GM18907 (cell line): ENCODE data around the gene ELAPOR2.
"Not testable (repeated sequence)": the region's sequence is repeated elsewhere in the genome, so short reads cannot be mapped to it uniquely, and the experiment has no call there.

Experiments used
- ATAC-seq: cut with Tn5 transposase; IDR thresholded peaks from one replicate; pipeline ENCODE4 v1.9.1; 2021; ENCODE audit warnings: mild to moderate bottlenecking, moderate library complexity; ENCODE audit not compliant: unreplicated experiment

Gene ELAPOR2

DNA sequence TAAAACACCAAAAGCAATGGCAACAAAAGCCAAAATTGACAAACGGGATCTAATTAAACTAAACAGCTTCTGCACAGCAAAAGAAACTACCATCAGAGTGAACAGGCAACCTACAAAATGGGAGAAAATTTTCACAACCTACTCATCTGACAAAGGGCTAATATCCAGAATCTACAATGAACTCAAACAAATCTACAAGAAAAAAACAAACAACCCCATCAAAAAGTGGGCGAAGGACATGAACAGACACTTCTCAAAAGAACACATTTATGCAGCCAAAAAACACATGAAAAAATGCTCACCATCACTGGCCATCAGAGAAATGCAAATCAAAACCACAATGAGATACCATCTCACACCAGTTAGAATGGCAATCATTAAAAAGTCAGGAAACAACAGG lies 14.7 kb downstream of the ELAPOR2 start:
- ATAC-seq: not testable (repeated sequence)

DNA sequence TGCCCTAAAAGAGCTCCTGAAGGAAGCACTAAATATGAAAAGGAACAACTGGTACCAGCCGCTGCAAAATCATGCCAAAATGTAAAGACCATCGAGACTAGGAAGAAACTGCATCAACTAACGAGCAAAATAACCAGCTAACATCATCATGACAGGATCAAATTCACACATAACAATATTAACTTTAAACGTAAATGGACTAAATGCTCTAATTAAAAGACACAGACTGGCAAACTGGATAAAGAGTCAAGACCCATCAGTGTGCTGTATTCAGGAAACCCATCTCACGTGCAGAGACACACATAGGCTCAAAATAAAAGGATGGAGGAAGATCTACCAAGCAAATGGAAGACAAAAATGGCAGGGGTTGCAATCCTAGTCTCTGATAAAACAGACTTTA lies 17.9 kb downstream of the ELAPOR2 start:
- ATAC-seq: not testable (repeated sequence)

DNA sequence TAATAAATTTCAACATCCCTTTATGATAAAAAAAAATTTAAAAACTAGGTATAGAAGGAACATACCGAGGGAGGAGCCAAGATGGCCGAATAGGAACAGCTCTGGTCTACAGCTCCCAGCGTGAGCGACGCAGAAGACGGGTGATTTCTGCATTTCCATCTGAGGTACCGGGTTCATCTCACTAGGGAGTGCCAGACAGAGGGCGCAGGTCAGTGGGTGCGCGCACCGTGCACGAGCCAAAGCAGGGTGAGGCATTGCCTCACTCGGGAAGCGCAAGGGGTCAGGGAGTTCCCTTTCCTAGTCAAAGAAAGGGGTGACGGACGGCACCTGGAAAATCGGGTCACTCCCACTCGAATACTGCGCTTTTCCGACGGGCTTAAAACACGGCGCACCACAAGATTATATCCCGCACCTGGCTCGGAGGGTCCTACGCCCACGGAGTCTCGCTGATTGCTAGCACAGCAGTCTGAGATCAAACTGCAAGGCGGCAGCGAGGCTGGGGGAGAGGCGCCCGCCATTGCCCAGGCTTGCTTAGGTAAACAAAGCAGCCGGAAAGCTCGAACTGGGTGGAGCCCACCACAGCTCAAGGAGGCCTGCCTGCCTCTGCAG lies 19.7 kb downstream of the ELAPOR2 start:
- not testable (repeated sequence) for ATAC-seq

DNA sequence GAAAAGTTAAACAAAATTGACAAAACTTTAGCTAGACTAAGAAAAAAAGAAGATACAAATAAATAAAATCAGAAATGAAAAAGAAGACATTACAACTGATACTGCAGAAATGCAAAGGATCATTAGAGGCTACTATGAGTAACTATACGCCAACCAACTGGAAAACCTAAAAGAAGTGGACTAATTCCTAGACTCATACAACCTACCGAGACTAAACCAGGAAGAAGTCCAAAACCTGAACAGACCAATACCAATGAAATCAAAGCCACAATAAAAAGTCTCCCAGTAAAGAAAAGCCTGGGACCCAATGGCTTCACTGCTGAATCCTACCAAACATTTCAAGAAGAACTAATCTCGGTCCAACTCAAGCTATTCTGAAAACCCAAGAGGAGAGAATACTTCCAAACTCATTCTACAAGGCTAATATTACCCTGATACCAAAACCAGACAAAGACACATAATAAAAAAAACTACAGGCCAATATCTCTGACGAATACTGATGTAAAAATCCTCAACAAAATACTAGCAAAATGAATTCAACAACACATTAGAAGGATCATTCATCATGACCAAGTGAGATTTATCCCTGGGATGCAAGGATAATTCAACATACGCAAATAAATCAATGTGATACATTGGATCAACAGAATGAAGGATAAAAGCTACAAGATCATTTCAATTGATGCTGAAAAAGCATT lies 20.3 kb downstream of the ELAPOR2 start:
- ATAC-seq: no peak

DNA sequence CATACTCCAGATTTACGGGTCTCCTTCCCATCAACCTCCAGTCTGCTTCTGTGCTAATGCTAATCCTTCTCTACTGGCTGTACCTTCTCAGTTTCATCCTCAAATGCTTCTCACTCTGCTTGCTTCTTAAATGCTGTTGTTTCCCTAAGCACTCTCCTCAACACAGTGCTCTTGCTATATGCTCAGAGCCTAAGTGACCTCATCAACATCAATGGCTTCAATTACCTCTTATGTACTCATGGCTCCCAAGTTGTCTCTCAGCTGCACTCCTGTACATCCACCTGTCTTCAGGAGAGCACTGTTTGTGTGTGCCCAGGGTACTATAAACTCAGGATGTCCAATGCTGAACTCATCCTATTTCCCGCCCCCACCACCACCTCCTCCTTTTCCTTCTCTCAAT lies 22.5 kb downstream of the ELAPOR2 start:
- ATAC-seq: no peak

DNA sequence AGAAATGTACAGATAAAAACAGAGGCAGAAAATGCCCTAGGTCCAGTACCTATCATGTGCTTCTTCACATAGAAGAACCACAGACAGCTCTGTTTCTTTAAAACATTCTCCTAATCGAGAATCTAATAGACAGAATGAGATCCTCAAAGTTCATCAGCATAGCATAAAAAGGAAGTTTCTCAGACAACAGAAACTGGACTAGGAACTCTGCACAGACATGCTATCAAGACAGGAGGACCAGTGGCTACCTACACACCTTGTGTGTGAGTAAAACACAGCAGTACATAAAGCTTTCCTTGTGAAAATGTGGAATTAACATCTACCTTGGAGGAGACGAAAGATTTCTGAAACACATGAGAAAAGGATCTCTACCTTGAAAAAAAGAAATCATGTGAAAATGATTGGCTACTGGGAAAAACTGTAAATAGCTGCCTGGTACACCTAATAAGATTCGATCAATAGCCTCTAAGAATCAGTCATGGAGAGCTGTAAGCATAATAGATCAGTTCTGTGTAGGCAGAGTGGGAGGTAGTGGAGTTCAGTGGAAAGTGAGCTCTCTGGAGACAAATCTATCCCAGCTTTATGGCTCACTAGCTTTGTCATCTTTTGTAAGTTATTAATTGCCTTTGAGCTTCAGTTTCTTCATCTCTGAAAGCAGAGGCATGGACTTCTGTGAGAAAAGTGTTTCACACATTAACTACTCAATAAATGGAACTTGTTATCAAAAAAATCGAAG lies 26.7 kb downstream of the ELAPOR2 start:
- ATAC-seq: no peak

DNA sequence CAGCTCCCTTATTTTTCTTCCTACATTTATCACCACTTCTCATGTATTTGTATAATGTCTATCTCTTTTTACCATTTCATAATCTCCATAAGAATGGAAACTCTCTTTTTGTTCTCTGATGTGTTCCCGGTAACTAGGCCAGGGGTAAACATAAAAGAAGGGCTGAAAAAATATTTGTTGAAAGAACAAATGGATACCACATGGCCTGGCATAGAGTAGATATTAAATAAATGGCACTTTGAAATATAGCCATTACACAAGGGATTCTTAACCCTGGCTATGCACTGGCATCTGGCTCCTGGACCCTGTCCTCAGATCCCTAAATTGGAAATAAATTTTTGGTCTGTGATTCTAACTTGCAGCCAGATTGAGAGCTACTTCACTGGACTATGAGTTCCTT lies 30.4 kb downstream of the ELAPOR2 start:
- no peak for ATAC-seq

DNA sequence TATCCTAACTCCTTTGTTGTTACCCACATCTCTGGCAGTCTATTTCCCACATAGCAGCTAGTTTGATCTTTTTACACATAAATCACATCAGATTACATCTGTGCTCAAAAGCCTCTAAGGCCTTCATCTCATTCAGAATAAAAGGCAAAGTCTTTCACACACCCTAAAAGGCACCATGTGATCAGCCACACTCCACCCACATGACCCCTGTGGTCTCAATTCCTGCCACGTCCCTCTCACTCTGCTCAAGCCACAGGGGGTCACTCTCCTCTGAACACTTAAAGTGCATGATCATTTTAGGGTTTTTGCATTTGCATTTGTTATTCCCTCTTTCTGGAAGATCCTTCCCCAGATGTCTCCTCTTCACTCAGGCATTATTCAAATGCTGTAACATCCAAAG lies 30.8 kb downstream of the ELAPOR2 start:
- ATAC-seq: no peak

DNA sequence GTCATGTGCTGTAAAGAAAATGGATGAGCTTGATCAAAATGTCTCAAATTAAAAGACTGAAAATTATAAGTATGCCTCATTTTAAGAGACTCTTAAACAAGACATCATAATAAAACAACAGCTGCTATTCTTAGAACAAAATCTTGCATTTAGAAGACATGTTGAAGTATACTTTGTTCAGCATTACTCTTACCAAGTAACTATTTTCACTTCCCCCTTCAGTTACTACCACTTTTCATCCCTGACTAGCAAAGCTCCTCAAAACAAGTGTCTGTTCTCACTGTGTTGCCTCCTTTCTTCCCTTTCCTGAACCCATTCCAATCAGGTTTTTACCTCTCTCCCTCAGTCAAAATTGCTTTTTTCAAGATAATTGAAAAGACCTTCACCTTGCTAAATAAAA lies 31.6 kb downstream of the ELAPOR2 start:
- peak; percentile 89 for ATAC-seq

DNA sequence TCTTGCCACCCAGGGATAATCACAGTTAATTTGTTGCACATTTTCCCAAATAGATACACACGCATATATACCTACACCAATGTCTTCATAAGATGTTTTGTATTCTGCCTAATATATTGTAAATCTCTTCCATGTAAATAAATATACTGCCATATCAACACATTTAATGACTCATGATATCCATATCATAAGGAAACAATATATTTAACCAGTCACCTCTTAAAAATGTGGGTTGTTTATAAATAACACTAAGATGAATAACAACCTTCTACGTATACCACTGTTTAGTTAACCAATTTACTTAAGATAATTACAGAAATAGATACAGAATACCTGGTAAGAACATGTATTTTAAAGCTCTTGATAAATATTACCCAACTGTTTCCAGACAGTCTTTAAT lies 38.2 kb downstream of the ELAPOR2 start:
- no peak for ATAC-seq

DNA sequence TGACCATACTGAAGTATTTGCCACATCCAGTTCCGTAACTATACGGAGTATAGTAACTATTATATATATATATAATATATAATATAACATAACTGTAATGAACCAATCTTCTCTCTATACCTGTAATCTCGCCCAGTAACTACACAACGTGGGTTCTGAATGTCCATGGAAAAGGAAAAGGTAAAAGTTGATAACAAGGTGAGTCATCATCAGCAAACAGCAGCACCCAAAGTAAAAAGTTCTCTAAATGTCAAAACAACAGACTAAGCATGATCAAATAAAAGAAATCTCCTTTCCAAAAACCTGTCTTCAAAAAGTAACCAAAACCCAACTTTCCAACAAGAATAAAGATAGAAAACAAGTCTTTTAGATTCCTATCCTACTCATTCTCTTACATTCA lies 42.8 kb downstream of the ELAPOR2 start:
- no peak for ATAC-seq

DNA sequence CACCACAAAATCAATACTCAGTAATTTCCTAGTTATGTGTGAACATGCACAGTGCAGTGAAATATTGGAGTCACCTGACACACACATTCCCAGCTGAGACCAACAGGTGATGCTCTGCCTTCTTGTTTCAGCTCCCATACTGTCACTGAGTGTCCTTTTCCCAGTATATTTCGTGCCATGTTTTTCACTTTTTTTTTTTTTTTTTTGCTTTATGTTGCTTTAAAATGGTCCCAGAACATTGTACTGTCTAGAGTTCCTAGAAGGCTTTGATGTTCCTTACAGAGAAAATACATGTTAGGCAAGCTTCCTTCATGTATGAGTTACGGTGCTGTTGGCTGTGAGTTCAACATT lies 45.6 kb downstream of the ELAPOR2 start:
- no peak for ATAC-seq

DNA sequence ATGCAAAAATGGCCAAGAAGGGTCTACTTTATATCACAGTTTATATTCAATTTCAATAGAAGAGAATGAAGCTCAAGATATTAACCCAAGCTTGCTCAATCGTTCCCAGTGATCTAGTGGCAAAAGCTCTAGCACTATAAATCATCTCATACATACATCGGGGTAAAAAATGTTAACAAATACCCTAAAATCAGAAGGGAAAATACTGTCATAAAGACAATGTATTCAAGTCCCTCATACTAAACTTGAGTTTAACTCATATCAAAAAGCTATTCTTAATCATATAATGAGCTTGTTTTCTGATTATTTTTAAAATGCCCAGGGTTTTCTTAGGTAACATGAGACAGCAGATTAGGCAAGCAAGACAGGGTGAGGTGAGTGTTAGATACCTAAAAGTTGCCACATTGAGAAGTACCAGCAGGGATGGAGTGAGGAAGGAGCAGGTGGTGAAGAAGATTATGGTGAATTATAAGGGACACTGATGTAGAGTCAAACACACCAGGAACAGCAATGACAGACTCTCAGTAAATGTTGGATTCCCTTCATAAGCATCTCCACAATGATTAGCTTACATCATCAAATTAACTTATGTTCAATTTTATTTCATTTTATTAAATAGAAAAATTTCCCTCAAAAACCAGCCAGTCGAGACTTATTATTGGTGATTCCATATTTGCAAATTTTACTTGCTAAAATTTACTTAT lies 46.2 kb downstream of the ELAPOR2 start:
- no peak for ATAC-seq
